SK-N-MC (cell line): ENCODE measurements around the gene RLN1.

Experiments
- EZH2 ChIP-seq: fragments of 200-600 bp; sonication (generic); IDR thresholded peaks from one replicate; pipeline ENCODE4 v1.6.1; 2017; ENCODE audit warnings: antibody characterized with exemption
- POLR2AphosphoS5 ChIP-seq: IDR thresholded peaks from 2 replicates; pipeline ENCODE4 v1.6.1; 2012; ENCODE audit warnings: mild to moderate bottlenecking, low read depth, low read length, borderline replicate concordance

GRCh38 chr9:5326187-5326586, 13.5 kb downstream of the RLN1 start:
- TF ChIP-seq EZH2 (no peak), POLR2AphosphoS5 (no peak)
